EH (cell line): ENCODE results near the gene CGNL1.

Experiments
- DNase-seq: peaks from one replicate; pipeline ENCODE4 v3.0.0-alpha.2; 2015; ENCODE audit warnings: low read depth

The CGNL1 gene

DNA sequence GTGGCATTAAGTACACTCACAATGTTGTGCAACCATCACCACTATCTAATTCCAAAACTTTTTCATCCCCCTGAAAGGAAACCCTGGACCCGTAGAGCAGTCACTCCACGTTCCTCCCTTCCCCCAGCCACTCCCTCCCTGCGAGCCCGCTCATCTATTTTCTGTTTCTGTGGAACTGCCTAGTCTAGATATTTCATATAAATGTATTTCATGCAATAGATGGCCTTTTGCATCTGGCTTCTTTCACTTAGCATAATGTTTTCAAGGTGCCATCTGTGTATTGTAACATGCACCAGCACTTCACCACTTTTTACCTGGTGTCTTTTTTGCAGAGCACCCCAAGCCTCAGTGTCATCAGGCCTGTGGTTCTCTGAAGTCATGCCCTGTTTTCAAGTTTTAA is 10.7 kb downstream of the CGNL1 start:
- no peak for DNase-seq

DNA sequence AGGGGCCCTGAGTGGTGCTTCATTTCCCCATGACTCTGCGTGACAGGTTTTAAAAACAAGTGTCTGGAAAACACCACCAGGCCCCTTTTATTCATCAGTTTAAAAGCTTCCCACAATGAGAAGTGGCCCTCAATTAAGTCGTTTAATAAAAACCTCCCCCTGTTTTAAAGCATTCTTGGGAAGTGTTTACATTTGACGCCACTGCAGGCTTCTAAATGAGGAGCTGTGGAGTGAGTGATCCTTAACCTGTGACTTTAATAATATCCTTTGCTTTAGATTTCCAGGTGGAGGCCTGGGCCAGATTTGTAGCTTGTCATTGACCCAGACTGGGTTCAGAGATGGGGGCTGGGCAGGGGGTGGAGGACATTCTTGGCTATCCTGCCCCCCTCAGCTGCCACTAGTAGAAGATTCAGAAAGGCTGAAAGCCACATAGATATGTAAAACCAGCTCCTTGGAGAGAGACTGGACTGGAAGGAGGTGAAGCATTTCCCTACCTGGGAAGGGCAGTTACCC is 11.3 kb downstream of the CGNL1 start:
- no peak for DNase-seq

DNA sequence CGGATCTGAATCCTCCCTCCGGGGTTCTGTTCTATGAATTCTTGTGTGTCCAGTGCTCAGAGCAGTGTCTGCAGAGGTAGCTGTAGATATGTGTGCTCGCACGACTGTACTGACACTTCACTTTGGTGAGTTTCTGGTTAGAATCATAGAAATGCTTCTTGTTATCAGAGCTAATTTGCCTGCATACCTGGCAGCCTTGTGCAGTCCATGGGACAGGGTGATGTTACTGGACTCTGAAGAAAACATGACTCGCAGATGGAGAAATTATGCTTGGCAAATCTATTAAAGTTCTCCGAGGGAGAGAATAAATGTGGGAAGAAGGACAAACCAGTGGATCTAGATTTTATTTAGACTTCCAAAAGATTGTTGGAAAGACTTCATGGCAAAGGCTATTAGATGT is 12.2 kb downstream of the CGNL1 start:
- DNase-seq: no peak

DNA sequence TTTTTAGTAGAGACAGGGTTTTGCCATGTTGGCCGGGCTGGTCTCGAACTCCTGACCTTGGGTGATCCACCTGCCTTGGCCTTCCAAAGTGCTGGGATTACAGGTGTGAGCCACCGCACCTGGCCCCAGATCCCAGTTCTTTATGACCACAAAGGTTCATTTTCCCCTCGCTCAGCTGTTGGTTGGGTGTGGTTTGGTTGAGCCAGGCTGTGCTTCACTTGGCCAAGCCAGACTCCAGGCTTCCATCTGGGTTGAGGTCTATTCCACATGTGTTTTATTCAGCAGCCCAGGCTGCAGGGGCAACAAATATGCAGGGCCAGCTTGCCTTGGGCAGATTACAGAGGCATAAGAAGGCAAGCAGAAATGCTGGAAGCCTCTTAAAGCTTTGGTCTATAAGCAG is 13.7 kb downstream of the CGNL1 start:
- DNase-seq: no peak

DNA sequence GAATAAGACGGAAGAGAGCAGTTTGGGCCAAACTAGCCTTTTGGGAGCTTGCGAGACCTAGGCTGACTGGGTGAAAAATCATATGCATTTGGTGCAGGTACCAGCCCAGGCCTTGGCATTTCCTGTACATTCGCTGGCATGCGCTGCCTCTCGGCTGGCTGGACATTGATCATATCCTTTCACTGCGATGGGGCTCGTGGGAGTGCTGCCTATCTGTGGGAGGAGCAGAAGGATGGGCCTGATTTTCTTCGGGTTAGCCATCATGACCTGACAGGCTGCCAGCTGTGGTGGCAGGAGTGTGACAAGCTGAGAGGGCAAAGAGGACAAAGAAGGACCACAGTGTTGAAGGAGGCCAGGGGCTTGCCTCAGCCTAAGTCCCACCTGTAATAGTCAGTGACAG is 14.3 kb downstream of the CGNL1 start:
- DNase-seq: no peak

DNA sequence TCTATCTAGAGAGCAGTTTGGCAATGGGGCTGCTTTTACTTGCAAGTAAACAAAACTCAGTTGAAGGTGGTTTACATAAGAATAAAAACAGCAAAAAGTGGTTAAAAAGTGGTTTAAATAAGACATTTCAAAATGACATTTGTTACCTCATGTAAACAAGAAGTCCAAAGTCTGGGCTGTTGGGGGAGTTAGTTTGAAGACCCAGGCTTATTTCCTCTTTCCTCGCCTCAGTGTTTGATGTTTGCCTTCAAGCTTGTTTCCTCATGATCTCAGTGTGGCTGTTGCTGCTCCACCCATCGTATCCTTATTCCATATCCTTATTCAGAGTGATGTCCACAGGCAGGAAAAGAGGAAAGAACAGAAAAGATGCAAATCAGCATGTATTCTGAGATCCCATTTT is 15.2 kb downstream of the CGNL1 start:
- no peak for DNase-seq

DNA sequence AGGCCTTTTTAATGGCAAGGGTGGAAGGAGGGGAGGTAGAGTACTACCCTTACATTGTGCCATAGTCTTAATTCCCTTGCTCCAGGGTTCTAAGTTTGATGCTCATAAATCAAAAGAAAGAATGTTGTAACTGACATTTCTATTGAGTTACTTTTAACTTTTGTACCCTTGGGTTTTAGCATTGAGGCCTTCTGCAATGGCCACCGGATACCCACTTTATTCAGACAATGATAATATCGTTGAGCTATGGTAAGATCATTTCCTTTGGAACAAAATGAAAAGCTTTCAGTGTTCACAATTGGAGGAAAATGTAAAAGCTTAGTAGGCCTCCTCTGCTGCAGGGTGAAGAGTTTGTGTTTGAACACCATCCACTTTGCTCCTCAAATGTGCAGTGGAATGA is 16.8 kb downstream of the CGNL1 start:
- no peak for DNase-seq

DNA sequence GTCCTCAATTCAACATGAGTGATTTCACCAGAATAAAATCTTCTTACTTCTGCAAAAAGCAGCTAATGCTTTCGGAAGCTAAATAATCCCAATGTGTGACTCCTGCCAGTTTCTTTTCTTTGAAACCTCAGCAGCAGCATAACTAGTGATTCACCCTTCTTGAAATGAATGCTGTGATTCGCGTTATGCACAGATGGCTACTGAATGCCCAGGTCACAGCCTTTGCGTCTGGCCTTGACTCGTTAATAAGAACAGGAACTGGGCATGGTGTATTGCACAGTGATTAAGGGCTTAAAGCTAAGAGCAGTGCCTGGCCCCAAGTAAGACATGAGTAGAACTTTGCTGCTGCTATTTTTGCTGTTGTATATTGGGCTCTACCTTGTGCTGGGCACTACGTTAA is 19.0 kb downstream of the CGNL1 start:
- DNase-seq: peak; percentile 90

DNA sequence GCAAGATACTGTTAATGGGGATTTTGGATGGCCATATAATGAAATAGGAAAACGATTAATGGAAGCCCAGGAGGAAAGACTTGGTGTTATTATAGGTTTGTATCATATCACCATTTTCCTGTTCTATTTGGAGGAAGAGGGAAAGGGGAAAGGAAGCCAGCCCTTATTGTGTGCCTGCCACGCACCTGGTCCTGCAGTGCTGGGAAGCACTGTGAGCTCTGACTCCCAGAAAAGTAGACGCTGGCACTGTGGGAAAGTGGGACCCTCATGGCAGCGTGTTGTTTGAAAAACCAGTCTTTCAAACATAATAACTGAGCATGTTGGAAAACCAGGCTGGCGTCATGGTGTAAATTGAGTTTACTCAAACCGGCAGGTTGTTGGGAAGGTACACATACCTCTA is 22.0 kb downstream of the CGNL1 start:
- DNase-seq: no peak

DNA sequence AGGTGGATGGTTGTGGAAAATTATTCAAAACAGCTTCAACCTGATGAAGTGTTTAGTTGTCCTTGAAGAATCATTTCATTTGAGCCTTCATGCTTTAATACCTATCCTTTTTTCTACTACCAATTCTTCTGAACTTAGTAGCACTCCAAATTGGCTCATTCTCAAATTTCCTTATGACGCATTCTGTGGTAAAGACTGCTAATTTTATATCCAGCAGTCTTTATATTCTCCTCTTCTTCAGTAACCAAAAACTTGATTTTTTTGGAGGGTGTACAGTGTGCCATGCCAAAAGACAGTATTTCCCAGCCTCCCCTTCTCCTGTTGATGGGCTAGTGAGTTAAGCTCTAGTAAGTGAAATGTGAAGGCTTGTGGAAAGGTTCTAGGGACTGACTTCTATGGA is 25.2 kb downstream of the CGNL1 start:
- peak; percentile 32 for DNase-seq

DNA sequence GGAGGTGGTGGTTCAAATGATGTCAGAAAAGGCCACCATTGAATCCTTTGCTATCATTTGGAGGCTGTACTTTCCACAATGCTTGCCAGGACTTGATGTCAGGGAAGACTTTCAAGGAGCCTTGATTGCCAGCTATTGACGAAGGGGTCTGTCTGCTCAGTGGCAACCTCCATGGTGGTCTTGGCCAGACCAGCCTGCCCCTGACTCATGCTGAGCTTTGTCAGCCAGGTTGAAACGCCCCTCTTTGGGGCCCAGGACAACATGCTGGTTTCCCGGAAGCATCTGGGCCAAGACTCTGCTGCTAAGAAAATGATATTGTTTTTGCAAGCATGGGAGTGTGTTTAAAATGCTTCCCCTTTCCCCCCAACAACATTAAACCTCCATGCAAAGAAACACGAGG is 26.7 kb downstream of the CGNL1 start:
- no peak for DNase-seq

DNA sequence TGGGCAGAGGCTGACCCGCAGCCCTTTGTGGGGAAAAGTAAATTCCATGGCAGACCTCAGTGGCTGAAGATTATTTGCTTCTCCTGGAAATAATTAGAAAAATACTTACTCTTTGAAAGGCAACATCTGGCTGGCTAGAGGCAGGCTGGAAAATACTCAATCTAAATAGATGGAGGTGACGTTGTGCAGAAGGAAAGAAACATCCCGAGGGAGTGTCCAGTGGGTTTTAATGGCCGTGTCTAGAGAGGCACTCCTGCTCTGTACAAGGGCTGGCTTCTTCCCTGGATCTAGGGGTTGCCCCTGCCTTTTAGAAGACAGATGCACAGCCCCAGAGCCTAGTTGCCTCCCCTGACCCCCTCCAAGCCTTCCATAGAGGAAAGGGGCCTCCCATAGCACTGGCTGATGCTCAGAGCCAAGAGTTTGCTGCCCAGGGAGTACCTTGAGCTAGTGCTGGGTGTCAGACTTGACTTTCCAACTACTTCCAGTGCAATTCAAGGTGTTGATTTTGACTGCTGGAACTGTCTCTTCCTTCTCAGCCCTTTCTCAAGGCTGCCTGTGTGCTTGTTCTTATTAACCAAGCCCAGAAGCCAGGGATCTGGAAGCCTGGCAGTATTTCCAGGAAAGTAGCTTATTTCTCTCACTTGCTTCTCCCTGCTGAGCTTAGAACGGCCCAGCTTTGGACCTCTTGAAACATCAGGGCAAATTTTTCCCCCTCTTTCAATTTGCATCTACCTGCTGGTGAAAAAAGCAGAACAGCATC is 27.4 kb downstream of the CGNL1 start:
- peak; percentile 9 for DNase-seq

DNA sequence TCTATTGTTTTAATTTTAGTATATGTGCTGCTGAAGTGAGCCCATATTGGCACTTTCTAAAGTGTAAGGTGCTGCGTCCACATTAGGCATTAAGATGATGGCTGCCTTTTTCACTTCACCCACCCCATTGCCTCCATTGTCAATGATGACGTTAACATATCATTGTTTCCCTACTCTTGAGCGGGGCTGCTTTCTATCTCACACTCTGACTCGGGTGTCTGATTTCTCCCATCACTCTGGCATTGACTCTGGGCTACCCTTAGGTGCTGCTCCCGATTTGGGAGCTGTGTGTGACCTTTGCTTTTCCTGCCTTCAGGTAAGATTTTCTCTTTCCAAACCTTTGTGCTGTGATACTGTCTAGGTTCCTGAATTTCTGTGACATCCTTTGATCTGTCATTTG is 28.8 kb downstream of the CGNL1 start:
- no peak for DNase-seq

DNA sequence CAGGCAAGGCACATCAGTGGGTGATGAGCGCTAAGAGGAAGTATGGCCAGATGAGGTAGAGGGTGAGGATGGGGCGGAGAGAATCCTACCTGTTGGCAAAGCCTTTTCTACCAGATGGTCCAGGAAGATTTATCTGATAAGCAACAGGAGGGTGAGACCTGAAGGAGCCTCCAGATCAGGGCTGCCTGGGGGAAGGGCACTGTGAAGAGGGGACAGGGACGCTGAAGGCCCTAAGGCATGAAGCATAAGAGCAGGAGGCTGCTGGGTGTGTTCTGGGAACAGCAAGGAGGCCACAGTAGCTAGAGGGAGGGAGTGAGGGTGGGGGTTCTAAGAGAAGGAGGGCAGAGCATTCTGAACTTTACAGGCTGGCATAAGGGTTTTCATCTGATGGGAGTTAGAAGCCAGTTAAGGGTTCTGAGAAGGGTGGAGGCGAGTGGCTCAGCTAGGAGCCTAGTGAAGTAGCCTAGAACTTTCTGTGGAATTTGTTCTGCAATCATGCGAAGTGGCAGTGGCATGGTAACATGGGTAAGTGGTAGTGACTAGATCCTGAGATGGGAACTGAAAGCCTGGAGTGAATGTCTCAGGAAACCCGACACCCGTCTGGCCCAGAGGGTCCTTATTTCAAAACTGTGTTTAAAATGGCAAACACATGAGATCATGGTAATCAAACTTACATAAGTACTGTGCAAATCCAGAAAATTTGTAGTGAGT is 29.9 kb downstream of the CGNL1 start:
- DNase-seq: peak; percentile 48

DNA sequence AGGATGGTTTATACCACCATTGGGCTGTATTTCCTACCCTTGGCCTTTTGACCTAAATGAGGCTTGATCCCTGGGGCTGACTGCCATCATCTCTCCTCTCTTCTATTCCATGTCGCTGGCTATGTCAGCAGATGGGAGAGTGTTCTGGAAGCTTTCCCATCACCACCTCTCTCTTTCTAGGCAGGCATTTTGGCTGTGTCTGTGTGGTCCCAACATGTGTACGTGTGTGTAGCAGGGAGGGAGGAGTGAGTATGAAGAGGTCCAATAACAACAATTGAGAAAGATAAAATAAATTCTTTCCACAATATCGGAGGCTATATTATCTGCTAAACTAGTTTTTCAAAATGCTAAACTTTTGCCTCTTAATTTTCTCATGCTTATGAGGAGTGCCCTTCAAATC is 34.1 kb downstream of the CGNL1 start:
- DNase-seq: no peak

DNA sequence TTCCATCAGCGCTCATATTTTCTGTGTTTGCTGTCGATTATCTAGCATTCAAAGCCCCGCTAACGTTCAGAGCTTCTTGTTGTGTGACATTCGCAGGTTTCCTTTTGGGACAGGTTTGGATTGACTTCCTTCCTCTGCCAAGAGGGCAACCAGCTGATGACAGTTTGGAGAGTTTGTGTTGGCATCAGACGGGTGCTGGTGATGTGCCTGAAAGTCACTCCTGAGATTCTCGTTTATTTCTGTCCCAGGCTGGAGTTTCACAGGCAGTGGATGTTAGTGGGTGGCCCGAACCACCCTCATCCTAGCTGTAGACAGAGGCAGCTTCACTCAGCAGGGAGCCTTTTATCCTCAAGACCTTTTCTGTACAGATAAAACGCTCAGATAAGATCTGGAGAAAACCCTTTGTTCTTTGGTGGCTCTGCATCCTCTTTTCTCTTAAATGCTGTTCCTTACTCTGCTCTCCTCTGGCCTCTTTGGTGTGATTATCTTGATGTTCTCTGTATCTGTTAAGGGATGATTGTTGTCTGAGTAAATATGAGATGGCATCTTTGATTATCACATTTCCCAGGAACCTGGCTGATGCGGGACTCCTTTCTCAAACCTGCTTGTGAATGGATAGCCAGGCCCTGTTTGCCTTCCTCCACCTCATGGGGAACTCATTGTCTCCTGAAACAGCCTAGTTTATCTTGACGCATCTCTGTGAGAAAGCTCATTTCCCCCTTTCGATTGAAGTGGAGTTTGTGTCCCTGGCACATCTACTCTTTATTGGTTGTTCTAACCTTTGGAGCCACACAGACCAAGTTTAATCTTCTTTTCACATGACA is 35.9 kb downstream of the CGNL1 start:
- no peak for DNase-seq

DNA sequence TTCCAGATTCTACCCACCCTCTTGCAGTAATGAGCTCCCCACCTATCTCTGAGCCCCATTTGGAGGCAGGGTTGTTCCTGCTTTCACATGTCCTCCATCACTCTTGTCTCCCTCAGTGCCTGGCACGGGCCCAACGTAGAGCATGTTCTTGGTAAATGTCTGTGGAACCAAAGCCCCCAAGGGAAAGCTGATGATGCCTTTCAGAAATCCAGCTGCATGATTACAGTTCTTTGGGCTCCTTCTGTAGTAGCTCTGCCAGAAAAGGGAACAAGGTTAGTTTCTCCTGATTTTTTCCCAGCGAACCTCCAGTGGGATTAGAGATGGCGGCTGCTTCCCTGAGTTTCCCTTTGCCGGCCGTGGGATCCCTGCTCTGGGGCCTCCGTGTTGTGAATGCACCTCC is 39.3 kb downstream of the CGNL1 start:
- no peak for DNase-seq

DNA sequence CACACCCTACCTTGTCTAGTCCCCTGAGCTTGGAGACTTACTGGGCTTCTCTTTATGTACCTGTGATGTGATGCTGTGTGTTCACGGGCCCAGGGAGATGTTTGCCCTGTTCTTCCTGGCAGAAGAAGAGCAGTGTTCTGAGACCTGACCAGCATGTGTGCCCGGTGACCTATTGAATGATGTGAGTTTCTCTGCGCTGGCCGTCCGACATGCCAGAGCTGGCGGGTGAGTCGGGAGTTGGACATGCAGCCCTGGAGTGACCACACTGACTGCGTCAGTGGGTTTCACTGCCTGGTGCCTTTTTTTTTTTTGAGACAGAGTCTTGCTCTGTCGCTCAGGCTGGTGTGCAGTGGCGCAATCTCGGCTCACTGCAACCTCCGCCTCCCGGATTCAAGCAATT is 42.3 kb downstream of the CGNL1 start:
- peak; percentile 14 for DNase-seq

DNA sequence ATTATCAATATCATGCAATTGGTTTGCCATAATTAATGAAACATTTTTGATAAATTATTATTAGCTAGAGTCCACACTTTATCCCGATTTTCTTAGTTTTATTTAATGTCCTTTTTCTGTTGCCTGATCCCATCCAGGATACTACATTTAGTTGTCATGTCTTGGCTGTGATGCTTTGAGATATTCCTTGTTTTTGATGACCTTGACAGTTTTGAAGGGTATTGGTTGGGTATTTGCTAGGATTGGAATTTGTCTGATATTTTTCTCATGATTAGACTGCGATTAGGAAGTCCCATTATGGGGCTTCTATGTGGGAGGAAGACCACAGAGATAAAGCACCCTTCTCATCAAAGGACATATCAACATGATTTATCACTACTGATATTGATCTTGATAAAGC is 43.0 kb downstream of the CGNL1 start:
- DNase-seq: no peak

DNA sequence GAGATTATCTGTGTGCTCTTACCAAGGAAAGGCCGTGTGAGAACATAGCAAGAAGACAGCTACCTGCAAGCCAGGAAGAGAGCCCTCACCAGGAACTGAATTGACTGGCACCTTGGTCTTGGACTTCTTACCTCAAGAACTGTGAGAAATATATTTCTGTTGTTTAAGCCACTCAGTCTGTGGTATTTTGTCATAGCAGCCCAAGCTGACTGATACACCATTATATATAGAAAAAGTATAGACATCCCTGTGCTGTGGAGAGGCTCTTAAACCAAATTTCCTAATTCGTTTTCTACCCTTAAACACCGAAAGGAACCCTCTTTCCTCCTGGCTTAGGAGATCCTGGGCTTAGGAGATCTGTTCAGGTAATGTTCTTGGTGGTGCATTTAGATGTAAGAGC is 44.8 kb downstream of the CGNL1 start:
- DNase-seq: no peak

DNA sequence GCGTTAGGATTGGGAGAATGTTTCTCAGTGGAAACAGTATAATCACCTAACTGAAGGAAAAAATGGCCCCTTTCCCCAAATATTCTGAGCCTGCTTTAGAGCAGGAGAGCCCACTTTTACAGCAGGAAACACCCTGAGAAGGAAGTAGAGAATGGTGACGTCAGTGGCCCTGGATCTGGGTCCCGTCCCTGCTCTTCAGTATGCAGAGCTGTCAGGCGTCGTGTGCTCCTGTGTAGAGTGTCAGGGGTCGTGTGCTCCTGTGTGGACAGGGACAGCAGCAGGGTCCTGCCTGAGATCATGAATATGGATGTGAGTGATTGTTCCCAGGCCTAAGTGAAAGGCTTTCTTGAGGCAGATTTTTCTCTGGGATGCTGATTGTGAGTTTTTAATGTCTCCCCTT is 45.2 kb downstream of the CGNL1 start:
- no peak for DNase-seq

DNA sequence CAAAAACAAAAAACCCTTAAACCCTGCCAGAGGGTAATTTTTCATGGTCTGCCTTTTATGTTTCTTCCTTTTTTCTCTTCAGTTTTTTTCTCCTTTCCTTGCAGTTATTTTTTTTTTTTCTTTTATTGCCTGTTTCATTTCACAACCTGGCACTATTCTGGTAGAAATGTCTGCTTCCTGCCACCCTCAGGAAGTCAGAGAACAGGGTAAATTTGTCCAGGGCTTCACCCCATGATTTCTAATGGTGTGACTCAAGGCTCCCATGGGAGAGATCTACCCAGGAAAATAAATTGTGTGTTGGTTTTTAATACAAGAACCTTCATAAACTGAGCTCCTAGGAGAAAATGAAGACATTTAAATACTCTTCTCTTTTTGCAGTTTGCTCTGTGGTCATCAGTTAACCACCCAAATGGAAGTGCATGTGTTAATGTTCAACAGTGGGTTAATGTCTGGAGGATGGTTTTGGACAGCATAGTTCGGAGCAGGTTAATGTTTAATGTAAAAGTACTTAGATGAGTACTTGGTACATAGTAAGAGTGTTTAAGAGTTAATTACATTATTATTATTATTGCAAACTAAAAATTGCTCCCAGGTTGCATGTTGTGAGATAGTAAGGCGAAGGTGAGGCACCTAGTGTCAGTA is 45.9 kb downstream of the CGNL1 start:
- peak; percentile 22 for DNase-seq
